NCI-H1436 (cell line): Measurements from ENCODE around the gene CRNN.
A peak's percentile ranks its signal among the peaks of the same experiment; 100 is the strongest.

ENCODE experiments used
- DNase-seq: peaks from one replicate; lab custom pipeline; 2025; lab: John Stamatoyannopoulos, UW

The CRNN gene

DNA sequence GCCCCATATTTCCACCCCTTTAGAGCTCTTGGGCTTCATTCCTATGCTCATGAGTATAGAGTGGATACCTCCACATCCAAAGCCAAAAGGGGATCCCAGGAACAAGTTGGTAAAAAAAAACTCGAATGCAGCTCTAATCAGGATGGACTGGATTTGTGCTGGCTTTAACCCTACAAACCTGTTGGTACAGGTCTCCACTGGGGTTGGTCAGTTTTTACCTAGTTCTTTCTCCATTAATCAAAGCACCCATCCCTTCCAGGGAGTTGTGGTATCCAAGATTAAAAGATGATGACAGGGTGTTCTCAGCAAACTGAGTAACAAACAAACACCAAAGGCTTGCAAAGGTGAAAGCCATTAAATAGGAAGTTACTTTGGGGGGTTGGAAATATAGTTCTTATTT lies 5.9 kb upstream of the CRNN start:
- no peak for DNase-seq

DNA sequence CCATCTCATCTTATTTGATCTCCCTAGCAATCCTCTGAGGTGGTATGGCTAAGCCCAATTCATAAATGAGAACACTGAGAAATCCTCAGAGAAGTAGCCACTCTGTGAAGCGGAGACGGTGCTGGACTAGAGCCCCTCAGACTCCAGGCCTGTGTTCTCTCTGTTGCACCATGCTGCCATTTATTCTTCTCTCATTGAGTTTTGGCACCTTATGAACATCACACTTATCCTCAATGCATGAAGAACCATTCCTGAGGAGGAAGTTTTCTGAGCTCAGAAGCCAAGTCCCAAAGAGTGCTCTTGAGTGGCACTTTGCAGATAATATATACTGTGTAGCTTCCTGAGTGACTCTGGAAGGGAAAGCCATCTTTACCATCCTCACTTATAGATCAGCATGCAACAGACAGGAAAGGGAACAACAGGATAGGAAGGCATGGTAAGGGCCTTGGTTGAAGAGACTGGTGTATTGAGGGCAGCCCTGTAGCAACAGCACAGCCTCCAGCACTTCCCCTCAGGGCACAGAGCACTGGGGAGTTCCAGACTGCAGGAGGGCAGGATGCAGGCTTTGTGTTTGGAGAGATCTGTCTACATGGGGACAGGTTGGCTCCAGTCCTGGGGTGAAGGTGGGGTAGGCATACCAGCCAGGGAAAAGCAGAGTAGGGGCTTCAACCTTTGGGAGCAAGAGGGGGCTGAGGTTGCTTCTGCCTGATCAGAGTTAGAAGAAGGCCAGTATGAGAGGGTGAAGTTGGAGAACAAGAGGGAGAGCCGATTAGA lies 1.6 kb upstream of the CRNN start:
- DNase-seq: no peak

DNA sequence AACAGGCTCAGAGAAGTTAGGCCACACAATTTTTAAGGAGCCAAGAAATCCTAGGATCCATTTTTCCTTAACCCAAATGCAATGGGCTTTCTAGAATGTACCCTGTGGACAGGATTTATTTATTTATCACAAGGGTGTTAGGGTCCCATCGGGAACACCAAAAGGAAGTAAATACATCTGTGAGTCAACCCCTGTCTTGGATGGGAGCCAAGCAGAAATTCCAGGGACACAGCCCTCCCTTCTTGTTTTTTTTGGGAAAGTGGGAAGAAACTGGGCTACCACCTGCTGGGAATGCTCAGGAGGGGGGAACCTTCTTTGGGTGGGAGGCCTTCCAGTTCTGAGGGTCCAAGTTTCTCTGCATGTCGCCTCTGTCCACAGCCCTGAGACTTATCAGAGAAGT lies 1.3 kb downstream of the CRNN start:
- no peak for DNase-seq

DNA sequence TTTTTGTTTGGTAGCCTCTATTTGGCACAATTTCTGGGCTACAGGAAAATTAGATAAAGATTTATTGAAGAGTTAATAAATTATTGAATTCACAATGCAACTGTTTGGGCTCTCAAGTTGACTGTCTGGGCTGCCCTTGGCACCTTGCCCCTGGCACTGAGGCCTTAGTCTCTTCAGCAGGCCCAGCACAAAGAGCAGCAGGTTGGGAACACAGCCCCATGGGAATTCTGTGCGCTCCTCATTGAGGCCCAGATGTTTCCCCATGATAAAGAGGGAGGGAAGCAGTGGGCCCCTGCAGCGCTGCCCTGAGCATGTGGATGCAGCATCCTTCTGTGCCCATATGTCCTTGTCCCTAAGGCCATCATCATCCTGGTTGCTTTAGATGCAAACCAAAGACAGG lies 2.9 kb downstream of the CRNN start:
- no peak for DNase-seq

DNA sequence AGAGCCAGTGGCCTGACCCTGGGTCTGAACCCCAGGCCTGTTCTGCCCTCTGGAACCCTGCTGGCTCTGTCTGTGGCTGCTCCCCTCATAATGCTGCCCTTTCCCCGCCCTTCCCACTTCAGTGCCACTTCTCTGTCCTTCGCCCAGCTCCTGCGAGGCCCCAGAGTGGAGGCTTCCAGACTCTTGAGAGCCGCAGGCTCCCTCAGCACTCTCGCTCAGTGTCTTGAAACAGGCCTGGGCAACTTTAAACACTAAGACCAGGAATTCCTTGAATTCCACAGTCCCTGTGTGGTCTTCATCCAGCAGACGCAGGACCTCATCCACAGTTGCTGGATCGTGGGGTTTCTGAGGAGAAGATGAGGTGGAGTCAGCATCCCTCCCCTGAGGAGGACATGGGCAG lies 3.5 kb downstream of the CRNN start:
- no peak for DNase-seq

DNA sequence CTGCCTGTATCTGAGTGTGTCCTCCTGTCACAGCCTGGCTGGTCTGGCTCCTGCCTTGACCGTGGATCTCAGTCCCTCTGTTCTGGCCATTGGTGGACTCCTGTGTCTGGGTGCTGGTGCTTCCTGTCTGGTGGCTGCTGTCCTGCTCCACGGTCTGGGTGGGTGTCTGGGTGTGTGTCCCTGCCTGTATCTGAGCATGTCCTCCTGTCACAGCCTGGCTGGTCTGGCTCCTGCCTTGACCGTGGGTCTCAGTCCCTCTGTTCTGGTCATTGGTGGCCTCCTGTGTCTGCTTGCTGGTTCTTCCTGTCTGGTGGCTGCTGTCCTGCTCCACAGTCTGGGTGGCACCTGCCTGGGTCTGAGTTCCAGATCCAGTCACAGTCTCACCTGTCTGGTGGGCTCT lies 4.0 kb downstream of the CRNN start:
- DNase-seq: no peak

DNA sequence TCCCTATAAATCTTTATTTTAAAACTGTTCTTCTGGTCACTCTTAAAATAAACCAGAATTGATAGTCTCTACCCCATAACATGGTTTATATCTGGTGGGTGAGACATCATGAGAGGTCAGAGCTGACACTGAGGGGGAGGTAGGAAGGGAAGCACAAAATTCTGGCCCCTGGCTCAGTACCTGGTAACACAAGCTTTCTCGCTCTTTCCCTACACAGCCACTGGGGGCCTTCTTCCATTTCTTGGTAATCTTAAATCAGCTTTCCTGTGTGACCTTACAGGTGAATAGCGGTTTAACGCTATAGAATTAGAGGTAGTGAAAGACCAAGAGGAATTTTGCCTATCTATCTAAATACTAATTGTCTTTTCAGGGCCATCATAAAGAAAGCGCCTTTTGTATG lies 5.4 kb downstream of the CRNN start:
- no peak for DNase-seq

DNA sequence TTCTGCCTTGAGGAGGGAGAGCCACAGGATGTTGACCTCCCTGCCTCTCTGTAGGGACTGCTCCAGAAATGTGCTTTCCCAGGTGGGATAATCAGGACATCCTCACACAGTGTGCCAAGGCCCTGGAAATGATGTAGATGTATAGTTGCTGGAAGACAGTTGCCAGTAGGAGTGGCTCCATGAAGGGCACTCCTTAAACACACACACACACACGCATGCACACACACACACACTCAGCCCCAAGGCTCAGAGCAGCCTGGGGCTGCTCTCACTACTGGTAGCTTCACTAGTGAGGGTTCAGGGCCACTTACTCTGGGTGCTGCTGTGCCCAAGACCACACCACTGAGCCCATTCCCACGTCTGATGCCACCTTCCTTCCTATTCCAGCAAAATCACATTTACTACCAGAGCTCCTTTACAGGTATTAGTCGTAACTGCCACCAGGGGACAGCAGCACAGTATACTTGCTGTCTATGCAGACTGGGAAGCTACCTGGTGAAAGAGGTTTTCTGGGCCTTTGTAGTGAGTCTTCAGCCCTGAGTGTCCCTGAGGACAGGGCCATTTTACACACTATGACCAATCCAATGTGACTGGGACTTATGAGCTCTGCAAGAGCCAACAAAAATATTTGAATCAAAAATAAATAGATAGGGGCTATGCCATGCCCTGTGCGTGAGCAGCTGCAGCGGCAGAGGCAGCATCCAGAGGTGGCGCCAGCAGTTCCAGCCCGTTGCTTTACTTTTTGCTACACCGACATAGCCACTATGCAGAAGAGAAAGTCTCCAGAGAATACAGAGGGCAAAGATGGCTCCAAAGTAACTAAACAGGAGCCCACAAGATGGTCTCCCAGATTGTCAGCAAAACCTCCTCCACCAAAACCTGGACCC lies 15.0 kb downstream of the CRNN start:
- peak; percentile 1 for DNase-seq

DNA sequence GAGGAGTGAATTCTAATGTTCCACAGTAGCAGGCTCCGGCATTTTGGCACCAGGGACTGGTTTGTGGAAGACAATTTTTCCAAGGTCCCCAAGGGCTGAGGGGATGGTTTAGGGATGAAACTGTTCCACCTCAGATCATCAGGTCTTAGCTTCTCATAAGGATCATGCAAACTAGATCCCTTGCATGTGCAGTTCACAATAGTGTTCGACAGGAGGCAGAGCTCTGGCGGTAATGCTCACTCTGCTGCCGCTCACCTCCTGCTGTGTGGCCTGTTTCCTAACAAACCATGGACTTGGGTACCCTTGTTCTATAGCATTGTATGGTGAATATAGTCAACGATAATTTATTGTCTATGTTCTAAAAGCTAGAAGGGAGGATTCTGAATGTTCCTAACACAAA lies 16.6 kb downstream of the CRNN start:
- DNase-seq: no peak

DNA sequence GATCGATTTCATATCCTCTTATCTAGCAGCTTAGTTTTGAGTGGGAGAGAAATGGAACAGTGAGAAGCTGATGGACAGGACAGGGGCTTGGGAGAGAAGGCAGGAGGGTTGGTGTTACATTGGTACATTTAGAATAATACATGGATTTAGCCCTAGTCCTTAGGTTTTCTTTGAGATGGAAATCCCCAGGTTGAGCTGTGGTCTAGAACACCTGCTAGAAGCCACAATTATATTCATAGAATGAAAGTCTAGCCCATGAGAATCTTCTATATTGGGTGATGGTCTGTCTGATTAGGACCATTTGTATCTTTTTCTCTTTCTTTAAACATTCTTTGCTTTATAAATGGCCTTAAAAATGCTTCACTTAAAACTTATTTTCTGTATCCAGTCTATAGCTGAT lies 19.9 kb downstream of the CRNN start:
- no peak for DNase-seq

DNA sequence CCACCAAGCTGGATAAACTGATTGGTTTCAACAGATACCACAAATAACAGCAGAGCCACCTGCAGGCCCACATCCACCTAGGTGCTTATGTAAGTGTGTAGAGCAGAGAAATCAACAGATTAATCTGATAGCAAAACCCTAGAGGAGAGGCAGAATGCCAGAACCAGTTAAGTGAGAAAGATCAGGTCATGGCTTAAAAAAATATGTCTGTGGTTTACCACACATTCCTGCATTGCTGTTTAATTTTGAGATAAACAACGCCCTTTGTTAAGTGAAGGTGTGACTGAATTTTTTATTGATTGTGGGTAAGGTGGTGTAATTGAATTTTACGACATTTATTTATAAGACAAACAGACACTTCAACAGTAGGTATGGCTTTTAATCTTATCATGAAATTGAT lies 21.2 kb downstream of the CRNN start:
- no peak for DNase-seq

DNA sequence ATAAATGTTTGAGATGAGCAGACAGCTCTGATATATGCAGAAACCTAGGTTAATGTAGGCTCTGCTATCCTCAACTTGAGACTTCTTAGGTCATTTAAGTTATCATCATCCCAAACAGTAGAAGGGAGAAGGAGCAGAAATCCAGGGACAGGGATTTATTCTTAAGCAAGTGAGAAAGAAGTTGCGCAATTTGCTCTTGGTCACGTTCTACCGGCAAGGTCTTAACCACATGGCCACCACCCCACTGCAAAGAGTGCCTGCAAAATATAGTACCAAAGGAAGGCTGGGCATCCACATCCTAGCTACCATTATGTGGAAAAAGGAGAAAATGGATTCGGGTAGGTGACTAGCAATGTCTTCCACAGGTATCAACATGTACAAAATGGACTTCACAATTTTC lies 25.2 kb downstream of the CRNN start:
- DNase-seq: no peak

DNA sequence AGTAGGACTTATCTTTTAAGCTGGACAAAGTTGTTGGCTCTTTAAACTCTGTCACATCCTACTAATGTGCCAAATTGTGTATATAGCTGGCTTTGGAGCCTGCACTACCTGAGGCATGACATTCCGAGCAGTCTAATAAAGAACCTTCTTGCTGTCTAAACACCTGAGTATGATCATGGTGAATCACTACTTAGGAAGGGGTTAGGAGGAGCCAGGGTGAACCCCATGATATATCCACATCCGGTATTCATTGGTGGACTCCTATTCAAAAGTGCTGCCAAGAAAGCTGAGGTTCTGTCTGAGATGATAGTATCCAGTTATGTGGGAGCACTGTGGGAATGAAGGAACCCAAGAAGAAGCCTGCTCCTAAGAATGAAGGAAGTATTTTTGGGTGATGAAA lies 27.1 kb downstream of the CRNN start:
- no peak for DNase-seq

DNA sequence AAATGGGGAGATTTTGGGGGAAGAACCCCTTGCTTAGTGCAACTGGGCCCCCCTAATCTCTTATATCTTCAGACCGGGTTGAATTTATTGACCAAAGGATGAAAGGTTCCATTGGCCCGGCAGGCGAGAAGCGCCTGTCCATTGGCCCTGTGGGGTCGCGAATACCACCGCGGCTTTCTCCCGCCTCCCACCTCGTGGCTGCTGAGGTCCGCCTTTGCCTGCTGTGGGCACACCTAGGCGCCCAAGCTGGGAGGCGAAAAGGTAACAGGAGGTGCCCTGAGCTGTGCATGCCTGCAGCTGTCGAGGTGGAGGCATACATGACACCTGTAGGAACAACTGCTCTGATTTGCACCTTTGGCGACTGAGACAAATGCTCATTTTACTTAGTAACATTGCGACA lies 33.1 kb downstream of the CRNN start:
- DNase-seq: no peak

DNA sequence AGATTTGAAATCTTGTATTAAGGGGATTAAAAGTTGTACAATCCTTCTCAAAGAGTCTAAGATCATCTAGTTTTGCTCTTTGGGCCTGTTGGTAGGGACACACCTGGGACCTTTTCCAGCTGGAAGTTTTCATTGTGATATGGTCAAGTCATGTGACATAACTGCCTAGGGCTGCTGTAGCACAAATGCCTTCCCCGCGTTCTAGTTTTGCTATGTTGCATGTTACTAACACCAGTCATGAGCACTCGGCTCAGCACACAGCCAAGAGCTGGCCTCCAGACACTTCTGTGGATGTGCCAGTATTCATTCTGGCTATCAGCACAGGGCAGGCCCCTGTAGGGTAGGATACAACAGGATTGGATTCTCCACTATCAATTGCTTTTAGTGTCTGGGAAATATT lies 39.6 kb downstream of the CRNN start:
- DNase-seq: no peak

DNA sequence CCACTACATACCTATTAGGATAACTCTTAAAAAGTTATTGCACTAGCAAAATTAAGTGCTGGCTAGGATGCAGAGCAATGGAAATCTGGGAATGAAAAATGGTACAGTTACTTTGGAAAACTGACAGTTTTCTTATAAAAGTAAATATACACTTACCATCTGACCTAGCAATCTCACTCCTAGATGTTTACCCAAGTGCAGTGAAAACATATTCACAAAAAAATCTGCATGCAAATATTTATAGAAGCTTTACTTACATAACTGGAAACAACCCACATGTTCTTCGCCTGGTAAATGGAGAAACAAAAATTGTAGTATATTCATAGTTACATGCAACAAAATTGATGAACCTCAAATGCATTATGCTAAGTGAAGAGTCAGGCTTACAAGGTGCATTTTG lies 41.4 kb downstream of the CRNN start:
- DNase-seq: no peak

DNA sequence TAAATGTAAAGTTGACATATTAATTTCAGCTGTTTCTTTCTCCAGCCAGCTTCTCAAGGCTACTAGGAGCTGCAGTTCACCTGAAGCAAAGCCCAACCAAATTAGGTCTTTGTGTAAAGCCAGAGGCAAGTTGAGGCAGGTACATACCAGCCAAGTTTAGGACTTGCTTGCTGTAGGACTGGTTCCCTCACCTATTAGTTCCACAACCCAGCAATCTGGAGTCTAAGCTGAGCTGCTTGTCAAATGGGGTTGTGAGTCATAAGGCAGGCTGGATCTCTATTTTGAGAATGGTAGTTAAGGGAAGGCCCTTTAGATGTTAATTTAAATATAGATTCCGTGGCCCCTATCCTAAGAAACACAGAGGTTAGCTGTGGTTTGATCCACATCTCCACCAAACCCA lies 46.6 kb downstream of the CRNN start:
- DNase-seq: no peak

DNA sequence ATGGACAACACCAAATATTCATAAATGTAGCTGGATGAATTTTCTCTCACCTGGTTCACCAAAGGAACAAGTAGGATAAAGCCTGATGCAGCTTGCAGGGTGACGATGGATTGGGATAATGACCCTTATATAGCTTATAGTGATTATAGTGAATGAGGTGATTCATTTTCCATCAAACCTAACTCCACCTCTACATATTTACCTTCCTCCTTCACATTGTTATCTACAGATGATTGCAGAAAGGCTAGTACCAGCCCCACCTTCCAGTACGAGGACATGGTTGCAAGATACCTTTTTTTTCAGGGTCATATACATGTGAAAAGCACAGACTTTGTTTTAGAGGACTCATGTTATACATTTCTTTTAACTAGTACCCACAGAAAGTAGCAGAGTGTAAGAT lies 54.2 kb downstream of the CRNN start, which contains the start of gene FLG2:
Gene FLG2 (minus strand): TSS at position 101 of the 400 bp plus-strand sequence. CDS start 1,122 bp downstream, outside the sequence.
- no peak for DNase-seq
